H1 (cell line): Measurements from ENCODE around the gene ETV5. TPM values are rescaled to one million over a fixed set of nuclear protein-coding genes. Genes with fewer than 3 reads are reported as not detected.

ENCODE experiments used
- CTCF ChIA-PET: fragments of 300-600 bp; sonication (Branson Sonifier 250); formaldehyde crosslinking; loops from one replicate; lab custom pipeline; 2021; ENCODE audit not compliant: partially characterized antibody; lab: Charles Lee
- POLR2A ChIA-PET: fragments of 300-600 bp; sonication (Branson Sonifier 250); formaldehyde crosslinking; loops from one replicate; lab custom pipeline; 2021; ENCODE audit warnings: inconsistent platforms; ENCODE audit not compliant: partially characterized antibody; lab: Charles Lee
- DNase-seq, 2 experiments: peaks; one replicate each; pipeline versions ENCODE4 v3.0.0 to v3.0.0-alpha.2; 2010 to 2022; ENCODE audit warnings: low spot score in 2 of 2, low read depth in 1 of 2, mixed read lengths in 1 of 2
- FAIRE-seq: peaks from 2 replicates; lab custom pipeline; 2011; peaks lifted over from hg19 to GRCh38; lab: Jason Lieb, UNC
- H2AFZ ChIP-seq: 2 replicates; pipeline ENCODE4 v1.8.1; 2012; ENCODE audit warnings: low read length, inconsistent platforms
- H2AK5ac ChIP-seq: 2 replicates; pipeline ENCODE4 v1.6.1; 2013; ENCODE audit warnings: low read depth, low read length
- H2BK120ac ChIP-seq: replicated peaks from 2 replicates; pipeline ENCODE3; 2013; ENCODE audit warnings: low read depth, low read length, inconsistent platforms
- H2BK12ac ChIP-seq: 2 replicates; pipeline ENCODE4 v1.6.1; 2013; ENCODE audit warnings: low read depth, low read length
- H2BK15ac ChIP-seq: 2 replicates; pipeline ENCODE4 v1.6.1; 2013; ENCODE audit warnings: low read length
- H2BK20ac ChIP-seq: 2 replicates; pipeline ENCODE4 v1.6.1; 2013; ENCODE audit warnings: low read length
- H2BK5ac ChIP-seq: 2 replicates; pipeline ENCODE4 v1.6.1; 2013; ENCODE audit warnings: low read depth, low read length
- H3K14ac ChIP-seq: 2 replicates; pipeline ENCODE4 v1.6.1; 2013; ENCODE audit warnings: inconsistent platforms; ENCODE audit not compliant: insufficient read length
- H3K18ac ChIP-seq: 2 replicates; pipeline ENCODE4 v1.6.1; 2013; ENCODE audit warnings: low read length; ENCODE audit errors: extremely low read depth
- H3K23ac ChIP-seq: 2 replicates; pipeline ENCODE4 v1.6.1; 2013; ENCODE audit warnings: inconsistent platforms; ENCODE audit not compliant: insufficient read length
- H3K23me2 ChIP-seq: 2 replicates; pipeline ENCODE4 v1.6.1; 2013; ENCODE audit warnings: low read depth, low read length
- H3K27ac ChIP-seq: 2 replicates; pipeline ENCODE4 v1.6.1; 2011; ENCODE audit warnings: low read depth, low read length, inconsistent platforms
- H3K27me3 ChIP-seq, 4 experiments: replicated peaks in 1 of 4; 1 replicate in 1 of 4; 2 replicates in 3 of 4; pipeline versions ENCODE4 v1.6.1 to v1.8.1; 2011 to 2013; ENCODE audit warnings: low read length in 3 of 4, mild to moderate bottlenecking in 3 of 4, inconsistent platforms in 2 of 4, mixed read lengths in 2 of 4, moderate library complexity in 1 of 4; ENCODE audit not compliant: control insufficient read depth in 3 of 4, insufficient read depth in 3 of 4; ENCODE audit errors: extremely low read depth in 1 of 4
- H3K36me3 ChIP-seq, 4 experiments: 2 replicates each; pipeline versions ENCODE4 v1.6.1 to v1.8.1; 2011 to 2013; ENCODE audit warnings: mild to moderate bottlenecking in 4 of 4, low read length in 3 of 4, moderate library complexity in 2 of 4, control low read depth in 1 of 4, inconsistent platforms in 1 of 4; ENCODE audit not compliant: insufficient read depth in 4 of 4, control insufficient read depth in 2 of 4
- H3K4ac ChIP-seq: replicated peaks from 2 replicates; pipeline ENCODE3; 2013; ENCODE audit warnings: low read length, low read depth, mixed read lengths, inconsistent platforms; ENCODE audit not compliant: insufficient read length
- H3K4me1 ChIP-seq, 4 experiments: replicated peaks in 1 of 4; 1 replicate in 1 of 4; 2 replicates in 3 of 4; pipeline versions ENCODE4 v1.6.1 to v1.8.1; 2011 to 2013; ENCODE audit warnings: low read length in 3 of 4, inconsistent platforms in 2 of 4, mixed read lengths in 1 of 4; ENCODE audit not compliant: insufficient read depth in 4 of 4, control insufficient read depth in 3 of 4
- H3K4me2 ChIP-seq, 2 experiments: 2 replicates each; pipeline versions ENCODE4 v1.6.1 to v1.8.1; 2011 to 2013; ENCODE audit warnings: low read depth in 2 of 2, low read length in 2 of 2, control low read depth in 1 of 2, inconsistent platforms in 1 of 2, mild to moderate bottlenecking in 1 of 2; ENCODE audit not compliant: insufficient read depth in 1 of 2
- H3K4me3 ChIP-seq, 4 experiments: fragments of 200-600, 300-600 bp in 1 of 4; sonication (generic), shearing (Covaris generic), sonication (Bioruptor Twin) in 1 of 4; 2 replicates each; pipeline versions ENCODE4 v1.5.1 to v1.8.1; 2011 to 2016; ENCODE audit warnings: low read length in 4 of 4, low read depth in 3 of 4, control low read depth in 2 of 4, inconsistent platforms in 2 of 4, mild to moderate bottlenecking in 2 of 4, mixed read lengths in 1 of 4, moderate library complexity in 1 of 4; ENCODE audit not compliant: insufficient read depth in 2 of 4; ENCODE audit errors: extremely low read depth in 1 of 4
- H3K56ac ChIP-seq: replicated peaks from 2 replicates; pipeline ENCODE3; 2013; ENCODE audit warnings: low read depth, mild to moderate bottlenecking, mixed read lengths, low read length, inconsistent platforms; ENCODE audit not compliant: insufficient read length
- H3K79me1 ChIP-seq: 2 replicates; pipeline ENCODE4 v1.6.1; 2013; ENCODE audit warnings: low read depth, low read length, control low read depth
- H3K79me2 ChIP-seq, 2 experiments: 2 replicates each; pipeline versions ENCODE4 v1.6.1 to v1.8.1; 2012 to 2013; ENCODE audit warnings: low read length in 2 of 2, mild to moderate bottlenecking in 2 of 2, inconsistent platforms in 1 of 2; ENCODE audit not compliant: insufficient read depth in 2 of 2, control insufficient read depth in 1 of 2
- H3K9ac ChIP-seq, 4 experiments: replicated peaks in 1 of 4; 1 replicate in 1 of 4; 2 replicates in 3 of 4; pipeline versions ENCODE4 v1.6.1 to v1.8.1; 2011 to 2013; ENCODE audit warnings: low read depth in 3 of 4, low read length in 3 of 4, control low read depth in 2 of 4, mild to moderate bottlenecking in 2 of 4, moderate library complexity in 2 of 4, inconsistent platforms in 1 of 4; ENCODE audit errors: extremely low read depth in 1 of 4
- H3K9me3 ChIP-seq, 2 experiments: 2 replicates each; pipeline versions ENCODE4 v1.6.1 to v1.8.1; 2012 to 2013; ENCODE audit warnings: mild to moderate bottlenecking in 2 of 2, moderate library complexity in 2 of 2, control low read depth in 1 of 2, inconsistent platforms in 1 of 2, low read depth in 1 of 2, low read length in 1 of 2, mixed read lengths in 1 of 2; ENCODE audit not compliant: insufficient read depth in 2 of 2
- H4K20me1 ChIP-seq, 2 experiments: replicated peaks in 1 of 2; 2 replicates each; pipeline versions ENCODE3 to v1.8.1; 2011 to 2013; ENCODE audit warnings: inconsistent platforms in 2 of 2, low read length in 2 of 2, mild to moderate bottlenecking in 1 of 2; ENCODE audit not compliant: insufficient read depth in 2 of 2, control insufficient read depth in 1 of 2
- H4K5ac ChIP-seq: 2 replicates; pipeline ENCODE4 v1.6.1; 2013; ENCODE audit warnings: low read length, low read depth, mixed read lengths, inconsistent platforms; ENCODE audit not compliant: insufficient read length
- H4K8ac ChIP-seq: 2 replicates; pipeline ENCODE4 v1.8.0; 2013; ENCODE audit warnings: mild to moderate bottlenecking, moderate library complexity, low read length, inconsistent platforms; ENCODE audit not compliant: insufficient read depth; ENCODE audit errors: extremely low read depth
- H4K91ac ChIP-seq: replicated peaks from 2 replicates; pipeline ENCODE3; 2013; ENCODE audit warnings: low read length, mixed read lengths, inconsistent platforms; ENCODE audit not compliant: insufficient read length
- ASH2L ChIP-seq: fragments of 200-600, 300-600 bp; sonication (generic); IDR thresholded peaks from one replicate; pipeline ENCODE4 v1.7.1; 2017; ENCODE audit warnings: low read length
- ATF3 ChIP-seq: IDR thresholded peaks from 2 replicates; pipeline ENCODE4 v1.6.1; 2011; ENCODE audit warnings: low read depth, mild to moderate bottlenecking, low read length; ENCODE audit not compliant: insufficient read depth
- BCL11A ChIP-seq, 2 experiments: IDR thresholded peaks; one replicate each; pipeline ENCODE4 v1.6.1; 2011; ENCODE audit warnings: low read depth in 2 of 2, low read length in 2 of 2, mild to moderate bottlenecking in 2 of 2
- BRCA1 ChIP-seq: IDR thresholded peaks from 2 replicates; pipeline ENCODE4 v1.6.1; 2012; ENCODE audit warnings: low read depth, low read length, improper control_type of control experiment
- CBX5 ChIP-seq: fragments of 300-800, 300-1000 bp; sonication (generic); IDR thresholded peaks from 2 replicates; pipeline ENCODE4 v1.7.1; 2016; ENCODE audit warnings: antibody characterized with exemption, low read length, low read depth
- CEBPB ChIP-seq: IDR thresholded peaks from 2 replicates; pipeline ENCODE4 v1.6.1; 2012; ENCODE audit warnings: low read depth, low read length
- CREB1 ChIP-seq: IDR thresholded peaks from 2 replicates; pipeline ENCODE4 v1.6.1; 2012; ENCODE audit warnings: inconsistent platforms
- CTBP2 ChIP-seq: IDR thresholded peaks from 2 replicates; pipeline ENCODE4 v1.7.0; 2011; ENCODE audit warnings: borderline replicate concordance, mild to moderate bottlenecking, moderate library complexity, mixed read lengths, low read length; ENCODE audit not compliant: insufficient read depth, insufficient read length
- GTF2F1 ChIP-seq: IDR thresholded peaks from 2 replicates; pipeline ENCODE4 v1.6.1; 2012; ENCODE audit warnings: low read depth, low read length, improper control_type of control experiment, borderline replicate concordance
- HDAC6 ChIP-seq: IDR thresholded peaks from one replicate; pipeline ENCODE4 v1.7.1; 2012; ENCODE audit warnings: low read depth, mild to moderate bottlenecking, inconsistent platforms, low read length, moderate library complexity
- JUND ChIP-seq: IDR thresholded peaks from 2 replicates; pipeline ENCODE4 v1.6.1; 2011; ENCODE audit warnings: mild to moderate bottlenecking, improper control_type of control experiment, low read length
- MAFK ChIP-seq: IDR thresholded peaks from 2 replicates; pipeline ENCODE4 v1.6.1; 2012; ENCODE audit warnings: low read depth, mild to moderate bottlenecking, improper control_type of control experiment, low read length
- POLR2AphosphoS5 ChIP-seq: IDR thresholded peaks from 2 replicates; pipeline ENCODE4 v1.6.1; 2011; ENCODE audit warnings: low read depth, low read length
- SIX5 ChIP-seq: IDR thresholded peaks from 2 replicates; pipeline ENCODE4 v1.6.1; 2011; ENCODE audit warnings: mild to moderate bottlenecking, low read depth, low read length
- SUZ12 ChIP-seq: fragments of 200-600 bp; sonication (generic); IDR thresholded peaks from 2 replicates; pipeline ENCODE4 v1.6.1; 2012; ENCODE audit warnings: mild to moderate bottlenecking, inconsistent platforms, low read length, moderate library complexity, mixed read lengths
- WGBS, 2 experiments: shearing (Covaris generic) in 1 of 2; methylation state at CpG; one replicate each; pipeline versions ENCODE4 v1.1.6 to v1.1.7; 2013 to 2015; ENCODE audit warnings: low lambda C conversion rate in 2 of 2, mixed read lengths in 2 of 2, inconsistent platforms in 1 of 2, low coverage in 1 of 2, missing lambda C conversion rate in 1 of 2; ENCODE audit not compliant: insufficient replicate concordance in 2 of 2, insufficient coverage in 1 of 2, insufficient read length in 1 of 2; ENCODE audit errors: extremely low coverage in 1 of 2, missing lambda C conversion rate in 1 of 2; 5-methylcytosine and 5-hydroxymethylcytosine counted together
- polyA plus RNA-seq, 7 experiments: library from polyadenylated mRNA; depleted of rRNA in 3 of 7; stranded (reverse) in 5 of 7; unstranded in 2 of 7; fragments of >200 nt in 5 of 7; fragments of 200-250 nt in 2 of 7; gene quantifications; 1 replicate in 5 of 7; 2 replicates in 1 of 7; 4 replicates in 1 of 7; pipeline versions ENCODE4 v1.2.1 to v1.2.3, GENCODE V29; 2011 to 2013; ENCODE audit warnings: missing spikeins in 2 of 7, mixed read lengths in 2 of 7
- total RNA-seq: library from RNA; stranded (reverse); fragmentation: NEBNext Ultra II Directional; extraction: Animal tissue kit (Norgen Biotek cat#: 25700); gene quantifications from 2 replicates; pipeline ENCODE4 v1.2.1, GENCODE V29; 2021

ETV5 gene
- total and polyA plus RNA-seq, 2 of the 8 experiments (the other 6 are each of a cell fraction or from before 2014, with no cell fraction given): 13.1 to 36.9 TPM

- no peak overlapping the region for H2AK5ac ChIP-seq
- H2BK15ac ChIP-seq: no peak overlapping the region
- no peak overlapping the region for H2BK20ac ChIP-seq
- H4K91ac ChIP-seq: no peak overlapping the region
- H2BK5ac ChIP-seq: no peak overlapping the region
- H3K4me3 ChIP-seq: no peak overlapping the region
- no peaks in the 10 kb centered on the region for H3K36me3 ChIP-seq
- H3K27ac ChIP-seq: no peak overlapping the region
- no peak overlapping the region for H3K4me2 ChIP-seq
- H3K27me3 ChIP-seq: no peaks in the 10 kb centered on the region
- H4K8ac ChIP-seq: no peak overlapping the region
- no peaks in the 10 kb centered on the region for H3K79me2 ChIP-seq
- 94% methylated on average over 4 of the region's 4 CpGs; no CpG with 5 or more reads in 1 of the 2 experiments for WGBS, 2 experiments
- H2BK12ac ChIP-seq: no peak overlapping the region
- no peak for TF ChIP-seq BCL11A (IDR thresholded peaks at IDR 0.05; ENCODE audit: low read depth in 2 of 2, low read length in 2 of 2)
- TF ChIP-seq BRCA1: no peak
- no peak for TF ChIP-seq SIX5
- no peak for TF ChIP-seq CREB1
- no peak for TF ChIP-seq SUZ12
- TF ChIP-seq JUND: no peak
- TF ChIP-seq CEBPB: no peak
- TF ChIP-seq MAFK: no peak
- no peak for TF ChIP-seq ATF3
- TF ChIP-seq POLR2AphosphoS5: no peak
- TF ChIP-seq GTF2F1: no peak
- TF ChIP-seq HDAC6: no peak
- TF ChIP-seq CTBP2: no peak
- TF ChIP-seq ASH2L: no peak
- TF ChIP-seq CBX5: no peak
- H3K4ac ChIP-seq: no peak overlapping the region
- no peak overlapping the region for H3K18ac ChIP-seq
- H3K23ac ChIP-seq: no peak overlapping the region
- H3K4me1 ChIP-seq: peaks cover 4 to 16% (median 15%) of the 10 kb centered on the region in 4 experiments; a peak in 6 of 7 replicates
- H2BK120ac ChIP-seq: no peak overlapping the region
- no peak overlapping the region for H3K56ac ChIP-seq
- H3K9me3 ChIP-seq: peaks cover 0 to 2% of the 10 kb centered on the region in 2 experiments; a peak in 2 of 4 replicates
- ChIA-PET POLR2A (no interaction called here), CTCF (no interaction called here)
- FAIRE-seq (no peak), DNase-seq (no peak)
- H3K23me2 ChIP-seq: no peaks in the 10 kb centered on the region
- H2AFZ ChIP-seq: no peak overlapping the region
- no peak overlapping the region for H4K5ac ChIP-seq
- no peak overlapping the region for H3K14ac ChIP-seq
- no peaks in the 10 kb centered on the region for H3K79me1 ChIP-seq
- H3K9ac ChIP-seq: no peak overlapping the region
- no peaks in the 10 kb centered on the region for H4K20me1 ChIP-seq
Observed at GRCh38 chr3:186084264-186084663, 24.6 kb downstream of the ETV5 start.
